IPS-NIHi11 (cell line): Measurements from ENCODE around the gene CDC34.

ENCODE experiments used
- DNase-seq: peaks from one replicate; pipeline ENCODE4 v3.0.0; 2012; ENCODE audit warnings: mixed read lengths, low spot score

The CDC34 gene

DNA sequence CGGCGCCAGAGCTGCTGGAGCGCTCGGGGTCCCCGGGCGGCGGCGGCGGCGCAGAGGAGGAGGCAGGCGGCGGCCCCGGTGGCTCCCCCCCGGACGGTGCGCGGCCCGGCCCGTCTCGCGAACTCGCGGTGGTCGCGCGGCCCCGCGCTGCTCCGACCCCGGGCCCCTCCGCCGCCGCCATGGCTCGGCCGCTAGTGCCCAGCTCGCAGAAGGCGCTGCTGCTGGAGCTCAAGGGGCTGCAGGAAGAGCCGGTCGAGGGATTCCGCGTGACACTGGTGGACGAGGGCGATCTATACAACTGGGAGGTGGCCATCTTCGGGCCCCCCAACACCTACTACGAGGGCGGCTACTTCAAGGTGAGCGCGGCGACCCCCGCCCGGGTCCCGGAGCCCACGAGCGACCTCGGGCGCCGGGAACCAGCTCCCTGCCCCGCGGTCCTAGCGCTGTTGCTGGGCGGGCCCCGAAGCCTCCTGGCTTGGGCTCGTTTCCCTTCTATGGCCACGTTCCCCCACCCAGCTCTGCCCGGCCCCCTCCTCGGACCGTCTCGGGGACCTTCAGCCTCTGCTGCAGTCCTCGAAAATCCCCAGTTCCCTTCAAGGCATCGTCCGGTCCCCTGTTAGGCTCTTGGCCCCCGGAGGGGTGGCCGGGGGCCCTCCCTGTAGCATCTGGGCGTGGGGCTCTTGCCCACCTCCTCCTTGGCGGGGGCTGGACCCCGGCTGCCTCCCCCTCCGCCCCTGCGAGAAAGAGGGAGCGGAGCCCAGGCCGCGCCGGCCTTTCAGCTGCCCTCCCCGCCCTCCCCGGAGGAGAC, at the start of gene CDC34:
Gene CDC34, plus strand, starts transcription at position 8 of the 808 bp plus-strand sequence. Its CDS starts 172 bp downstream, at position 180.
- no peak for DNase-seq

- peak; percentile 45 for DNase-seq
Observed at GRCh38 chr19:482186-483041, 49.1 kb upstream of the CDC34 start.

DNA sequence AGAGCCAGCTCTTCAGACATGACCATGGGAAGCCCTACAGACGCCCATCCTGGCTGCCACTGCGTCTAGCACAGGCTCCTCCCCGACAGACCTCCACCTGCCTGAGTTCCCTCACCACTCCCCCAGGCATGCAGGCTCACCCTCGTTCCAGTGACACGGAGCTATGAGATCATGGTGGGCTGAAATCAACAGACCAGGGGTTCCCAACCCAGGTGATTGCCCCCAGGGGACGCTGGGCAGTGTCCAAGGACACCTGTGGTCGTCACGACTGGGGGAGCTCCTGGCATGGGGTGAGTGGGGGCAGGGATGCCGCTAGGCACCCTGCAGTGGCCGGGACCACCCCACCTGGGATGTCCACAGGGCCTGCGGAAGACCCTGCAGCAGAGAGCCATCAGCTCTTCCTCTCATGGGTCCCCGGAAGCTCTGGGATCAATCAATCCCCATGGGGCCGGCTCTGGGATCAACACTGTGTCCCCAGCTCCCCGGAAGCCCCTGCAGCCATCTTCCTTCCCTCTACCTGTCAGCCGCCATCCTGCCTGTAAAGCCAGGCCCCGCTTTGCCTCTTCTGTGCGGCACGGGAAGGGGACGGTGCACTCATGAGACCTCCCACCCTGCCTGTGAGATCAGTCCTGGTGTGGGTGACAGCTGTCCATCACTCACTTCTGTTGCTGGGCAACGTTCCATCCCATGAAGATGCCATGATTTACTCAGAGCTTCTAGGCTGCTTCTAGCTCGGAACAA, 48.1 kb upstream of the CDC34 start:
- peak; percentile 2 for DNase-seq

DNA sequence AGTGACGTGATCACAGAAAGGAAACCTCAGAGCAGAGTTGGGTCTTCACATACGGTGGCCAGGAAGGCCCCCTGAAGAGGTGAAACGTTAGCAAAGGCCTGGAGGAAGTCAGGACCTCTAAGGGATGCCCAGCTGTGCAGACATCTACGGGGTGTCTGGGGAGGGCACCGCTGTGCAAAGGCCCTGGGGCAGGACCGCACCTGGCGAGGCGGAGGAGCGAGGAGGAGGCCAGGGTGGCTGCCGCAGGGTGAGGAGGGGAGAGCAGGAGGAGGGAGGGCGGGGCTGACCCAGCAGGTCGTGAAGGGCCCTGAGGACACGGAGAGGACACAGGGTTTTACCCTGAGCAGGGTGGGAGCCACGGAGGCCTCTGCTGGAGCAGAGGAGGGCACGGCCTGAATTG, 47.1 kb upstream of the CDC34 start:
- DNase-seq = no peak

DNA sequence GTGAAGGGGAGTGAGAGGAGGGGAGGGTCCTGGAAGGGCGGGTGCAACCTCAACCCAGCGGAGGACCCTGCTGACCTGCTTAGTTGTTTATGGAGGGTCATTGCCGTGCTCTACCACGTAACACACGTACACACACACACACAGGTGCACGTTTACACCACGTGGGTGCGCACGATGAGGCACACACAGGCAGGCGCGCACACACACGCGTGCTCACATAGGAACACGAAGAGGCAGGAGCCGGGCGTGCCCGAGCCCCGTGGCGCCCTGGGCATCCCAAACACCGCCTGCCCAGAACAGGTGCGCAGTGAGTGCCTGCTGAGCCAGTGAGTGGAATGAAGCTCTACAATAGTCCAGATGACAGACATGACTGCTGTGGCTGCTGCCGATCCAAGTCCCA, 46.5 kb upstream of the CDC34 start:
- no peak for DNase-seq

- DNase-seq = peak; percentile 37
Observed at GRCh38 chr19:485583-486236, 45.9 kb upstream of the CDC34 start.

DNA sequence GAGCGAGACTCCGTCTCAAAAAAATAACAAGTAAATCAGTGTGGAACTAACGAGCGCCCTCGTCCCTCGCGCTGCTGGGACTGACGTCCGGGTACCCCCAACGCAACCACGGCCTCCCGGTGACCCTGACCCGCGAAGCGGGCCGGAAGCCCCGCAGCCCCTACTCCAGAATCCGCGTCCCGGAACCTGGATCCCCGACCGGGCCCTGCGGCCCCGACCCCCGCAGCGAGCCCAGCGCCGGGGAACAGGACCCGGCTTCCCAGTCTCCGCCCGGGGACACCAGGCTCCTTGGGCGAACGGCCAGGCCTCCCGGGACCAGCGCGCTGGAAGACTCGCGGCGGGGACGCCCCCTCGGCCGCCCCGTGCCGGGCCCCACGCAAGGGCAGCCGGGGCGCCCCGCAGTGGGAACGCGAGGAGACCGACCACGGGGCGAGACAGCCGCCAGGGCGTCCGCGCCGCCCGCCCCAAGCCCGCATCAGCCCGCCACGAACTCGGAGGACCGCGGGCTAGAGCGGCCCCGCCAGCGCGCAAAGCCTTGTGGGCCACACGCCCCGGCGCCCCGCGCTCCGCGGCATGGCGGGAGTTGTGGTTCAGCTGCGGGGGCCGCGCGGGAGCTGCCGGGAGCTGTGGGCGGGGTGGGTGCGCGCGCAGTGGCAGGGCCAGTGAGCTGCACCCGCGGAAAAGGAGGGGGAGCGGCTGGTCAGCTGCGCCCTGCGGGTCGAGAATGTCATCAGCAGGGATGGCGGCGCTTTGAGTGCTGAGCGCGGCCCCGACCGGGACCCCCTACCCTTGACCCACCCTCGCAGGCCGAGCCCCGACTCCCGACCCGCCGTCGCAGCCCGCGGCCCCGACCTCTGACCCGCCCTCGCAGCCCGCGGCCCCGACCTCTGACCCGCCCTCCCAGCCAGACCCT, 42.8 kb upstream of the CDC34 start:
- peak; percentile 95 for DNase-seq

- no peak for DNase-seq
Observed at GRCh38 chr19:489418-490196, 42.0 kb upstream of the CDC34 start.

DNA sequence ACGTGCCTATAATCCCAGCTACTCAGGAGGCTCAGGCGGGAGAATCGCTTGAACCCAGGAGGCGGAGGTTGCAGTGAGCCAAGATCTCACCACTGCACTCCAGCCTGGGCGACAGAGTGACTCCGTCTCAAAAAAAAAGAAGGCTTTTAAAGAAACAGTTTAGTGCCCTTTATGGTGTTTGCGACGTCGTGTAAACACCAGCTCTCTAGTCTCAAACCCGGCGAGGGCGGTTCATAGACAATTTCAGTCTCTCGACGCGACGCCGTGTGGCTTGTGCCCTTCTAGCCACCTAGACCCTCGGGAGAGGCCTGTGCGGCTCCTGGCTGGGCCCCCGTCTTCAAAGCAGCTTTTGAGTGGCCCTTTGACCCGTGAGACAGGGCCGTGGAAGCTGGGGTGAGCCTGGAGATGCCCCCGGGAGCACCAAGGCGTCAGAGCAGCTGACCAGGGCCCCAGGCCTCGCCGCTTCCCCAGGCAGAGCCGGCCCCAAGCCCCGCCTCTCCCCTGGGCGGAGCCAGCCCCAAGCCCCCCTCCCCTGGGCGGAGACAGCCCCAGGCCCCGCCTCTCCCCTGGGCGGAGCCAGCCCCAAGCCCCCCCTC, 40.3 kb upstream of the CDC34 start:
- no peak for DNase-seq

GRCh38 chr19:492091-492531, 39.4 kb upstream of the CDC34 start:
- no peak for DNase-seq

DNA sequence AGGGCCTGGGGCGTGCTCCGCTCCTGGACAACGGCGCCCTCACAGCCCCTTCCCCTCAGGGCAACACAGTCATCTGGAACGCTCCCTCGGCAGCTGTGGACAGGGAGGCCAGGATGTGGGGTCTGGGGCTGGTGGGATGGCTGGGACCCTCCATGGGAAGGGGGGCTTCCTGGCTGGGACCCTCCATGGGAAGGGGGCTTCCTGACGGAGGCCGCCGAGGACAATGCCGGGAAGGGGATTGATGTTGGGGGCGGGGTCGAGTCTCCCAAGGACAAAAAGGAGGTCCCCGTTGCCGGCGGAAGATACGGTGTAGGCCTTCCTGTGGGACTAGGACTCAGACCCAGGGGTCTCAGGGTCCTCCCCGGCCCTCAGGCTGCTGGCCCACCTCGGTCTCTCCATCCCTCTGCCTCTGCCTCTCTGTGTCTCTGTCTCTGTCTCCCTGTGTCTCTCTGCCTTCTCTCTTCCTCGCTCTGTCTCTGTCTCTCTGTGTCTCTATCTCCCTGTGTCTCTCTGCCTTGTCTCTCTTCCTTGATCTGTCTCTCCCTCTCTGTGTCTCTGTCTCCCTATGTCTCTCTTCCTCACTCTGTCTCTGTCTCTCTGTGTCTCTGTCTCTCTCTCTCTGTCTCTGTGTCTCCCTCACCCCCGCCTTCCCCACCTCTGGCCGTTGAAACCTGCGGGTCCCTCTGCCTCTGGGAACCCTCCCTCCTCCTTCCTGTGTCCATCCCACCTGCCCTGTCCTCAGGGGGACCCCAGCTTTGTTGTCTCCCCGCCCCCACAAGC, 38.0 kb upstream of the CDC34 start:
- DNase-seq = no peak

DNA sequence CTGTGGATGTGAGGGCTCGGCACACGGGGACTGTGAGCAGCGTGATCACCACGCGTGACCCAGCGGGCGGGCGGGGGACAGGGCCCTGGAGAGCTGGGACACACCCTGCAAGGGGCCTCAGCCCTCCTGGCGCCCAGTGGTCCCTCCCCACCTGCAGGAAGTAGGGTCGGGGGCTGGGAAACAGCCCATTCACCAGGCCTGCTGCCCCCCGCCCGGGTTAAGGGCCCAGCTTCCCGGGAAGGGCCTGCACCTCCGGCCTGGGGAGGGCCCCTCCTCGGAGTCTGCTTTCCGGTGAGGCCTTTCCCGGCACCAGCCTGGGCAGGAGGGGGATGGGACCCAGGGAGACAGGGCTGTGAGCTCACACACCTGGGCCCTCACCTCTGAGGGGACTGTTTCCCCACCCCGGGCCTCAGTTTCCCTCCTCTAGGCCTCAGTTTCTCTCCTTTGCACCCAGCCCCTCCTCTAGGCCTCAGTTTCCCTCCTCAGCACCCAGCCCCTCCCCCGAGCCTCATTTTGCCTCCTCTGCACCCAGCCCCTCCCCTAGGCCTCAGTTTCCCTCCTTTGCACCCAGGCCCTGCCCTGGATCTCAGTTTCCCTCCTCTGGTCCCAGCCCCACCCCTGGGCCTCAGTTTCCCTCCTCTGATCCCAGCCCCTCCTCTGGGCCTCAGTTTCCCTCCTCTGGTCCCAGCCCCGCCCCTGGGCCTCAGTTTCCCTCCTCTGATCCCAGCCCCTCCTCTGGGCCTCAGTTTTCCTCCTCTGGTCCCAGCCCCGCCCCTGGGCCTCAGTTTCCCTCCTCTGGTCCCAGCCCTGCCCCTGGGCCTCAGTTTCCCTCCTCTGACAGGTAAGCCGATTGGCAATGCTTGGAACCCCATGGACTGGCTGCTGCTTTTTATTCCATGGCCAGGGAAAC, 37.1 kb upstream of the CDC34 start:
- DNase-seq = no peak

DNA sequence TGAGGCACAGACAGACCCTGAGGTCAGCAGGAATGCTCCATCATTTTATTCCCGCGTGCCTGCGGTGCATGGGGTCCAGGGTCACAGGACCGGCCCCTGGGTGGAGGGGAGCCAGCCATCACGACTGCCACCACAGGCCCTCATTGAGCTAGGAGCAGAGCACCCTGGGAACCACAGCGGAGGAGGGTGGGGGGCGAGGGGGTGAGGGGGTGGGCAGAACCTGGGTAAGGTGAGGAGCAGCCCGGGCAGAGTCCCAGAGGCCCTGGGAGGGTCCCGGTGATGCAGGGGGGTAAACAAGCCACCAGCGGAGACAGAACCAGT, 36.5 kb upstream of the CDC34 start:
- DNase-seq = no peak

GRCh38 chr19:495402-496111, 36.0 kb upstream of the CDC34 start:
- DNase-seq = peak; percentile 78

DNA sequence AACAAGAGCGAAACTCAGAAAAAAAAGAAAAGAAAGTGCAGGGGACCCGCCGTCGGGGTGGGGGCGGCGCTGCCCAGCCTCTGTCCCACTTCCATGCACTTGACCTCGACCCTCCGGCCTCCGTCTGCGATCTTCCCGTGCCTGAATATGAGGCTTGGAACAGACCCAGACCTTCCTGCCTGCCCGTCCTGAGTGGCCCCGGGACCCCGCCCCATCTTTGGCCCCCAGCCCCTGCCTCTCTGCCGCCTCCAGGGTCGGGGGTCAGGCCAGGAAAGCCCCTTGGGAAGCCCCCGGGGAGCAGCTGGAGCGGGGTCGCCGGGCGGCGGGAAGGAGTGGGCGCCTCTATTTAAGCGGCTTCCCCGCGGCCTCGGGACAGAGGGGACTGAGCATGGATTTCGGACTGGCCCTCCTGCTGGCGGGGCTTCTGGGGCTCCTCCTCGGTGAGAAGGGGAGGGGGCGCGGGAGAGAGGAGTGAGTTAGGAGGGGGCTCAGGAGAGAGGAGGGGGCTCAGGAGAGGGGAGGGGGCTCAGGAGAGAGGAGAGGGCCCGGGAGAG, 35.4 kb upstream of the CDC34 start, which contains the start of gene MADCAM1:
Gene MADCAM1, plus strand, starts transcription at position 375 of the 554 bp plus-strand sequence. Its CDS starts 14 bp downstream, at position 389.
- peak; percentile 37 for DNase-seq

DNA sequence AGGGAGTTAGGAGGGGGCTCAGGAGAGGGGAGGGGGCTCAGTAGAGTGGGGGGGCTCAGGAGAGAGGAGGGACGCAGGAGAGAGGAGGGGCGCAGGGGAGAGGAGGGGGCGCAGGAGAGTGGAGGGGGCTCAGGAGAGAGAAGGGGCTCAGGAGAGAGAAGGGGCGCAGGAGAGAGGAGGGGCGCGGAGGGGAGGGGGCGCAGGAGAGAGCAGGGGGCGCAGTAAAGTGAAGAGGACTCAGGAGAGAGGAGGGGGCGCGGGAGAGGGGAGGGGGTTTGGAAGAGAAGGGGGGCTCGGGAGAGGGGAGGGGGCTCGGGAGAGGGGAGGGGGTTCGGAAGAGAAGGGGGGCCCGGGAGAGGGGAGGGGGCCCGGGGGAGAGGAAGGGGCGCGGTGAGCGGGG, 34.6 kb upstream of the CDC34 start:
- DNase-seq = no peak

DNA sequence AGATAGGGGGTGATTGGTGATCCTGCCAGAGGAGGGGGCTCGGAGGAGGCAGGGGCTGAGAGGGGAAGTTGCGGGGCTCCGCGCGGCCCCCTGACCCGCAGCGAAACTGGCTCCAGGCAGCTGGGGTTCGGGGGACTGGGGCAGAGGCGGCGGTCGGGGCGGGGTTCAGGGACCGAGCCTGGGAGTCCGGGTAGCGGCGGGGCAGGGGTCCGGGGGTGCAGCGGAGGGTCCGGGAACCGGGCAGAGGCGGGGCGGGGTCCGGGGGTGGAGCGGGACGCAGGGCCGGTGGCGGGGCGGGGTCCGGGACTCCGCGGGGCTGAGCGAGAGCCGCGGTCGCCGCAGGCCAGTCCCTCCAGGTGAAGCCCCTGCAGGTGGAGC, 34.1 kb upstream of the CDC34 start:
- peak; percentile 60 for DNase-seq
